HEK293T (cell line): ENCODE data around the gene PTPRA.

Experiments
- FOXK2 ChIP-seq: fragments of 450-650 bp; IDR thresholded peaks from 2 replicates; pipeline ENCODE4 v1.6.1; 2016; ENCODE audit warnings: mild to moderate bottlenecking
- FOXM1 ChIP-seq: fragments of 450-650 bp; IDR thresholded peaks from 2 replicates; pipeline ENCODE4 v1.6.1; 2017; ENCODE audit warnings: mild to moderate bottlenecking, borderline replicate concordance
- SP1 ChIP-seq: fragments of 450-650 bp; IDR thresholded peaks from 2 replicates; pipeline ENCODE4 v1.6.1; 2017
- TF ChIP-seq, protein P1 (sequence below): fragments of 450-650 bp; IDR thresholded peaks from 2 replicates; pipeline ENCODE4 v1.6.1; 2016

DNA sequence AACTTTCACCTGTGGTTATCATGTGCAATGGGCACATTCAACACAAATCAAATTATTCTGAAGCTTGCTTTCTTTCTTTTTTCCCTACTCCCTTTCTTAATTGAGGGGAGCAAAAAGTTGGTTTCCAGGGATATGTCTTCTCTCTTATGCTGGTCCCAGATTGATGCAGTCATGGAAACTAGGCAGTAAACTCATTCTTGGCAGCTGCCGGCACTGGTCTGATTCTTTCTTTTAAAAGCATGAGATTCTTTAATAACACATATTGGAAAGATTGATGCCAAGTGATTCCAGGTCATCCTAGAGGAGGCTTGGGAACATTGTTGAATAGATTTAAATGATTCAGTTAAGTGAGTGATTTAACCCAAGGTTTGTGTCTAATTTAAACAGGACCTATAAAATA is 29.0 kb downstream of the PTPRA start:
- TF ChIP-seq FOXK2 (no peak), FOXM1 (no peak), SP1 (no peak)
- TF ChIP-seq, protein P1, sequence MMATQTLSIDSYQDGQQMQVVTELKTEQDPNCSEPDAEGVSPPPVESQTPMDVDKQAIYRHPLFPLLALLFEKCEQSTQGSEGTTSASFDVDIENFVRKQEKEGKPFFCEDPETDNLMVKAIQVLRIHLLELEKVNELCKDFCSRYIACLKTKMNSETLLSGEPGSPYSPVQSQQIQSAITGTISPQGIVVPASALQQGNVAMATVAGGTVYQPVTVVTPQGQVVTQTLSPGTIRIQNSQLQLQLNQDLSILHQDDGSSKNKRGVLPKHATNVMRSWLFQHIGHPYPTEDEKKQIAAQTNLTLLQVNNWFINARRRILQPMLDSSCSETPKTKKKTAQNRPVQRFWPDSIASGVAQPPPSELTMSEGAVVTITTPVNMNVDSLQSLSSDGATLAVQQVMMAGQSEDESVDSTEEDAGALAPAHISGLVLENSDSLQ, result no peak
